Fibroblast of skin of right quadriceps (primary cell): ENCODE results near the gene ASMTL.
"Not testable (repeated sequence)": the region's sequence is repeated elsewhere in the genome, so short reads cannot be mapped to it uniquely, and the experiment has no call there.

ENCODE experiments used
- DNase-seq: peaks from one replicate; pipeline ENCODE4 v3.0.0-alpha.2; 2013

ASMTL gene

DNA sequence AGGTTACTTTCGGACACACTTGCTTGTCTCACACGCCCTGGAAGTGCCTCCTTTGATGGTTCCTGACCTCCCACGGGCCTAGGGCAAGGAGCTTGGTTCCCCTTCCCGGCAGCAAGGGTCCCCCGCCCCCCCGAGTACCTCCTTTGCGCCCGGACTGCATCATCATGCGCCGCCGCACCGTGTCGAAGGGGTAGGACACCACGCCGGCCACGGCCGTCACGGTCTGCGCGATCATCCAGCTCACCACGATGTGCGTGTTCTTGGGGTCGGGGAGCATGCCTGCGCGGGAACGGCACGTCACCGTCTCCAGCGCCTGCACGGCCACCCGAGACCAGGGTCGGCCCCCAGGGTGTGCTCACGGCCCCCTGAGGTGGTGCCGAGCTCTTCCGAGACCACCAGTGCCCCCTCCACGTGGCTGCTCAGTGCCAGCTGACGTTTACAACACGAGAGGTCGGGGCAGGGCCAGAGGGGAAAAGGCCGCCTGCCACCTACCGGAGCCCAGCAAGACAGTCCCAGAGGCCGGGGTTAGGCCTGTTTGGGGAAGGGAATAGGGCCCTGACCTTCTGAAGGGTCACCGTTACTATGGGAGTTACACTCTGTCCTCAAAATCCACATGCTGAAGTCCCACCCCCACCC is 65.5 kb downstream of the ASMTL start:
- no peak for DNase-seq

GRCh38 chrX:1386338-1387127 is 66.2 kb downstream of the ASMTL start:
- DNase-seq, result no peak

- no peak for DNase-seq
These were observed 67.2 kb downstream of the ASMTL start for GRCh38 chrX:1385253-1386223.

DNA sequence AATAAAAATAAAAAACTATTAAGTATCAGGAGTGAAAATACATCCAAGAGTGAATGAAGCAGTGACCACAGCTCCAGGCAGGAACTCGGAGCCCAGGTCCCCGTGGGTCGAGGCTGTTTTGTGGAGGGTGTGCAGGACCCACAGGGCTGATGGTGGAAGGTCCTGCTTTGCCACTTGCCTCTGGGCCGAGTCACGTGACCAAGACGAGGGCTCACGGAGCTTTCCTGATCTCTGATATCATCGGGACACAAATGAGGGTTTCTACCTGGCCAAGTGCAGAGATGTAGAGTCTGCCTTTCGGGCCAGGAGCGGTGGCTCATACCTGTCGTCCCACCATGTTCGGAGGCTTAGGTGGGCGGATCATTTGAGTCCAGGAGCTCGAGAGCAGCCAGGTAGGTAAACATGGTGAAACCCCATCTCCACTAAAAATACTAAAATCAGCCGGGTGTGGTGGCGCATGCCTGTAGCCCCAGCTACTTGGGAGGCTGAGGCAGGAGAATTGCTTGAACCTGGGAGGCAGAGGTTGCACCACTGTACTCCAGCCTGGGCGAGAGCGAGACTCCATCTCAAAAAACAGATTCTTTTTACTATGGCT is 68.0 kb downstream of the ASMTL start:
- DNase-seq, result no peak

- DNase-seq, result no peak
These were observed 72.0 kb downstream of the ASMTL start for GRCh38 chrX:1380672-1381233.

GRCh38 chrX:1378306-1378759 is 74.4 kb downstream of the ASMTL start:
- no peak for DNase-seq

DNA sequence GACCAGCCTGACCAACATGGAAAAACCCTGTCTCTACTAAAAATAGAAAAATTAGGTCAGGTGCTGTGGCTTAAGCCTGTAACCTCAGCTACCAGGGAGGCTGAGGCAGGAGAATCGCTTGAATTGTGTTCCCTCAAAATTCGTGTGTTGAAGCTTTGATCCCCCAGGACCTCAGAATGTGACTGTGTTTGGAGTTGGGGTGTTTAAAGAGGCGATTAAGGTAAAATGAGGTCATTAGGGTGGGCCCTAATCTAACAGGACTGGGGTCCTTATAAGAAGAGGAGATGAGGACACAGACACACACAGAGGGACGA is 84.4 kb downstream of the ASMTL start:
- DNase-seq, result no peak

- not testable (repeated sequence) for DNase-seq
These were observed 86.3 kb downstream of the ASMTL start for GRCh38 chrX:1366363-1366762.

- DNase-seq, result no peak
These were observed 90.8 kb downstream of the ASMTL start for GRCh38 chrX:1361910-1362309.

- DNase-seq, result no peak
These were observed 91.4 kb downstream of the ASMTL start for GRCh38 chrX:1361275-1361674.

GRCh38 chrX:1360171-1360570 is 92.5 kb downstream of the ASMTL start:
- DNase-seq, result no peak

DNA sequence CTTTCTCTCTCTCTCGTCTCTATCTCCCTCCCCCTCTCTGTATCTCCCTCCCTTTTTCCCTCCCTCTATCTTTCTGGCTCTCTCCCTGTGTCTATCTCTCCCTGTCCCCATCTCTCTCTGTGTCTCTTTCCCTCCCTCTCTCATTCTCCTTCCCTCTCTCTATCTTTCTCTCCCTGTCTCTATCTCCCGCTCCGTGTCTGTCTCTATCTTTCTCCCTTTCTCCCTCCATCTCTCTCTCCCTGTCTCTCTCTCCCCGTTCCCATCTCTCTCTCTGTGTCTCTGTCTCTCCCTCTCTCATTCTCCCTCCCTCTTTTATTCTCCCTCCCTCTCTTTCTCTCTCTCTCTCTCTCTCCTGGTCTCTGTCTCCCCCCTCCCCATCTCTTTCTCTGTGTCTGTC is 93.2 kb downstream of the ASMTL start:
- DNase-seq, result no peak

- no peak for DNase-seq
These were observed 93.8 kb downstream of the ASMTL start for GRCh38 chrX:1358793-1359476.

DNA sequence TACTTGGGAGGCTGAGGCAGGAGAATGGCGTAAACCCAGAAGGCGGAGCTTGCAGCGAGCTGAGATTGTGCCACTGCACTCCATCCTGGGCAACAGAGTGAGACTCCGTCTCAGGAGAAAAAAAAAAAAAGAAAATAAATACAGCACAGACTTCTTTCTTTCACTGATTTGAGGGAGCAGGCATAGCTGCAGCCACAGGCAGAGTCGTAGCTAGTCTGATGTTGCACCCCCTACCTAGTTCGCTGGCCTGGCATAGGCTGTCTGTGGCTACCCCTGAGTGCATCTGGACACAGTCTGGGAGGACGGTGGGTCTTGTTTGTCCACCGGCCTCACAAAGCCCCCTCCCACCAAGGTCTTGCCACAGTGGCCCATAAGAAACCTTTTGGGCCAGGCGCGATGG is 94.7 kb downstream of the ASMTL start:
- no peak for DNase-seq

GRCh38 chrX:1355131-1356046 is 97.3 kb downstream of the ASMTL start:
- DNase-seq, result no peak

DNA sequence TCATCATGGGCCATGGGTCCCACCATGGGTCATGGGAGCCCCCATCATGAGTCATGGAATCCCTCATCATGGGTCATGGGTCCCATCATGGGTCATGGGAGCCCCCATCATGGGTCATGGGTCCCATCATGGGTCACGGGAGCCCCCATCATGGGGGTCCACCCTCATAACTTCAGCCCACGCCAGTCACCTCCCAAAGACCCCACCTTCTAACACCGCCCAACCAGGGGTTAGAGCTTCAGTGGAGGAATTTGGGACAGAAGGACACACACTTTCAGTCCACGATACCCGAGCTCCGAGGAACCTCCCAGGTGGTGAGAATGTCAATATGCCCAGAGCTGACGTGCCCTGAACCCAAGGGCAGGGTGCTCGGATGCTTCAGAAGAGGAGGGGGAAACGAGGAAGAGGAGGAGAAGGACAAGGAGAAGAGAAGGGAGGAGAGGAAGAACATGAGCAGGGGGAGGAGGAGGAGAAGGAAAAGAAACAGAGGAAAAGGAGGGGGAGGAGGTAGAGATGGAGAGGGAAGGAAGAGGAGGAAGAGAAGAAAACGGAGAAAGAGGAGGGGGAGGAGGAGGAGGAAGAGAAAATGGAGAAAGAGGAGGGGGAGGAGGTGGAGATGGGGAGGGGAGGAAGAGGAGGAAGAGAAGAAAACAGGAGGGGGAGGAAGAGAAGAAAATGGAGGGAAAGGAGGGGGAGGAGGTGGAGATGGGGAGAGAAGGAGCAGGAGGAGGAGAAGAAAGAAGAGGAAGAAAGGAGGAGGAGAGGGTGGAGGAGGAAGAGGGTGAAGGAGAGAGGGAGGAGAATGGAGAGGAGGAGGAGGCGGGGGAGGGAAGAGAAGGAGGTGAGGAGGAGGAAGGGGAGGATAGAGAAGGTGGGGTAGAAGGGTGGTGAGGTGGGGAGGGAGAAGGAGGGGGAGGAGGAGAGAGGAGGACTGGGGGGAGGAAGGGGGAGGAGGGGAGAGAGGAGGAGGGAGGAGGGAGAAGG is 98.4 kb downstream of the ASMTL start:
- DNase-seq, result no peak
